ENCODE data around the gene PRDM16. TPM values are rescaled to one million over a fixed set of nuclear protein-coding genes. Genes with fewer than 3 reads are reported as not detected.
A peak's percentile ranks its signal among the peaks of the same experiment; 100 is the strongest.

Gene PRDM16
- total and polyA plus RNA-seq, 2 of the 13 experiments (the other 11 are each of a cell fraction or from before 2014, with no cell fraction given), result 0.15 to 0.81 TPM

GRCh38 chr1:3410142-3410925 lies 341.3 kb downstream of the PRDM16 start (continued):
- TF ChIP-seq ZNF687 (CRISPR knock-in tag; IDR thresholded peaks at IDR 0.05) (peak; percentile 69), ZNF788 (CRISPR knock-in tag; IDR thresholded peaks at IDR 0.05; ENCODE audit: borderline replicate concordance) (0 out of 2 replicates have a peak, but pooled peaks have one; percentile 31), NFRKB (IDR thresholded peaks at IDR 0.05) (no peak), ZFX (CRISPR knock-in tag; IDR thresholded peaks at IDR 0.05; ENCODE audit: low read depth) (peak; percentile 67), LCORL (IDR thresholded peaks at IDR 0.05) (no peak), LCORL (CRISPR knock-in tag; IDR thresholded peaks at IDR 0.05) (0 out of 2 replicates have a peak, but pooled peaks have one; percentile 17), ZNF256 (CRISPR knock-in tag; conservative IDR thresholded peaks at IDR 0.05) (no peak), GLI4 (CRISPR knock-in tag; IDR thresholded peaks at IDR 0.05; ENCODE audit: borderline replicate concordance) (no peak), STAG1 (CRISPR knock-in tag; IDR thresholded peaks at IDR 0.05) (peak; percentile 97), NFIC (IDR thresholded peaks at IDR 0.05; ENCODE audit: low read length) (no peak), NFKB2 (CRISPR knock-in tag; IDR thresholded peaks at IDR 0.05; ENCODE audit: borderline replicate concordance) (peak; percentile 44; the same call in 1 of the 2 replicates), ZNF335 (CRISPR knock-in tag; IDR thresholded peaks at IDR 0.05) (no peak), MED1 (CRISPR knock-in tag; IDR thresholded peaks at IDR 0.05) (0 out of 2 replicates have a peak, but pooled peaks have one; percentile 32), ZFP1 (CRISPR knock-in tag; IDR thresholded peaks at IDR 0.05) (no peak), TAF1 (CRISPR knock-in tag; IDR thresholded peaks at IDR 0.05) (no peak), STAT5B (CRISPR knock-in tag; IDR thresholded peaks at IDR 0.05) (no peak), TEAD3 (CRISPR knock-in tag; optimal IDR thresholded peaks at IDR 0.05; ENCODE audit: borderline replicate concordance) (peak; percentile 45), TRIM22 (IDR thresholded peaks at IDR 0.05) (no peak), CTCF (CRISPR knock-in tag; IDR thresholded peaks at IDR 0.05) (peak; percentile 91), ZNF772 (CRISPR knock-in tag; IDR thresholded peaks at IDR 0.05) (0 out of 2 replicates have a peak, but pooled peaks have one; percentile 38), NR2F6 (IDR thresholded peaks at IDR 0.05) (no peak), NR2F6 (CRISPR knock-in tag; IDR thresholded peaks at IDR 0.05) (no peak)
